ENCODE results near the gene CNPY3. TPM values are rescaled to one million over a fixed set of nuclear protein-coding genes. Genes with fewer than 3 reads are reported as not detected.

CNPY3 gene
- total and polyA plus RNA-seq, 2 of the 13 experiments (the other 11 are each of a cell fraction or from before 2014, with no cell fraction given), result 42.3 to 60.2 TPM

GRCh38 chr6:42960243-42961019, 31.2 kb downstream of the CNPY3 start, which contains the start of gene GNMT (continued):
- peak; percentile 73; the same call in 1 of the 2 replicates for TF ChIP-seq SNAPC4 (CRISPR knock-in tag; IDR thresholded peaks at IDR 0.05)
- TF ChIP-seq ZNF281 (CRISPR knock-in tag; IDR thresholded peaks at IDR 0.05; ENCODE audit: borderline replicate concordance), result peak; percentile 21; the same call in 1 of the 2 replicates
- peak; percentile 46; the same call in 1 of the 2 replicates for TF ChIP-seq ZBTB26 (CRISPR knock-in tag; IDR thresholded peaks at IDR 0.05; ENCODE audit: borderline replicate concordance)
- 0 out of 2 replicates have a peak, but pooled peaks have one; percentile 33 for TF ChIP-seq THAP11 (CRISPR knock-in tag; IDR thresholded peaks at IDR 0.05)
- TF ChIP-seq THAP9 (CRISPR knock-in tag; IDR thresholded peaks at IDR 0.05; ENCODE audit: borderline replicate concordance), result peak; percentile 85; the same call in 1 of the 2 replicates
- TF ChIP-seq CHCHD3 (CRISPR knock-in tag; IDR thresholded peaks at IDR 0.05), result peak; percentile 33; the same call in 1 of the 2 replicates
- TF ChIP-seq STAT6 (CRISPR knock-in tag; IDR thresholded peaks at IDR 0.05; ENCODE audit: borderline replicate concordance), result no peak
- TF ChIP-seq ZNF232 (CRISPR knock-in tag; IDR thresholded peaks at IDR 0.05; ENCODE audit: borderline replicate concordance), result peak; percentile 56; the same call in 1 of the 2 replicates
- peak; percentile 73 for TF ChIP-seq RBFOX2 (IDR thresholded peaks at IDR 0.05; ENCODE audit: low read depth, low read length)
